ENCODE results near the gene PTPRF.

- TF ChIP-seq NFIC (IDR thresholded peaks at IDR 0.05) (no peak), TAF1 (IDR thresholded peaks at IDR 0.05; ENCODE audit: low read depth) (no peak), RAD21 (IDR thresholded peaks at IDR 0.05; ENCODE audit: low read depth) (no peak), REST (IDR thresholded peaks at IDR 0.05; ENCODE audit: low read depth) (no peak)
These were observed 89.6 kb downstream of the PTPRF start for GRCh38 chr1:43619996-43620920.
